Measurements from ENCODE around the gene USP11. TPM values are rescaled to one million over a fixed set of nuclear protein-coding genes. Genes with fewer than 3 reads are reported as not detected.

USP11 gene
- total RNA-seq, 2 donors from 2014 or later: 60.4 to 85.6 TPM

DNA sequence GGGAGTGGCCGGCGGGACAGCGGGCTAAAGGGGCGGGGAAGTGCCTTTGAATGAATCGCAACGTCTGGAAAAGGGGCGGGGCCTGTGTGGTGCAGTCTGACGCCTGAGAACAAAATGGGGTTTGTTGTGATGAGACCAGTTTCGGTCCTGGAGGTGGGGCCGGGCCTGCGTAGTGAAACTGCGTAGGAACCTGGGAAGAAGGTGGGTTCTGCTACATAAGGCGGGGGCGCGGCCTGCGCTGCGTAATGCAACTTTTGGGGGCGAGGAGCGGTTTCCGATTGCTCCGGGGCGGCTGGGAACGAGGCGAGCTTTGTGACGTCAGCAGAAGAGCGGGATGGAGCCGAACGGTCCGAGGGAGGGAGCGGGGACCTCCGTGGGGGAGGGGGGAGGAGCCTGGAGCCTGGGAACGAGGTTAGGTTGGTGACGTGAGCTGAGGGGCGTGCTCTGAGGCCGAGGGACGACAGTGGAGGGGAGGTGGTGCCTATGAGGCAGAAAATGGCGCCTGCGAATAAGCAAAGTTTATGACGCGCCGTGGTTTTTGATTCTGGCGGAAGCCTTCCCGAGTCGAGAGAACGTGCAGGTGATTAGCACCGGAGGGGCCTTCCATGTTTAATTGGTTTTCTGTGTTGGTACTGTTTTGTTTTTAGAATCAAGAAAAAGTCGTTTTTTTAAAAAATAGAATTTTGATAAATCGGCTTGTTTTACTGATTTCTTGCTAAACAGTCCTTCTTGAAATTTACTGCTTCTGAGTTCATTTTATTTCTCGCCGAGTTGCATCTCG lies 714 bp downstream of the USP11 start:
- DNase-seq (peak; percentile 91 to 96), ATAC-seq (replicated peaks in 1 of 2) (peak; percentile 90 to 93)
- H3K27ac Mint-ChIP-seq: peak overlapping the region; percentile 97
- H3K9me3 Mint-ChIP-seq: no peaks in the 10 kb centered on the region
- H3K4me3 Mint-ChIP-seq: peak overlapping the region; percentile 90 to 98
- H3K4me1 Mint-ChIP-seq (ENCODE audit: low read depth): peaks cover 33% of the 10 kb centered on the region
- peaks cover 14% of the 10 kb centered on the region for H3K27me3 Mint-ChIP-seq (ENCODE audit: low read depth)
- H3K36me3 Mint-ChIP-seq (ENCODE audit: insufficient read depth in 2 of 2): peaks cover 4 to 11% of the 10 kb centered on the region in 2 donors

DNA sequence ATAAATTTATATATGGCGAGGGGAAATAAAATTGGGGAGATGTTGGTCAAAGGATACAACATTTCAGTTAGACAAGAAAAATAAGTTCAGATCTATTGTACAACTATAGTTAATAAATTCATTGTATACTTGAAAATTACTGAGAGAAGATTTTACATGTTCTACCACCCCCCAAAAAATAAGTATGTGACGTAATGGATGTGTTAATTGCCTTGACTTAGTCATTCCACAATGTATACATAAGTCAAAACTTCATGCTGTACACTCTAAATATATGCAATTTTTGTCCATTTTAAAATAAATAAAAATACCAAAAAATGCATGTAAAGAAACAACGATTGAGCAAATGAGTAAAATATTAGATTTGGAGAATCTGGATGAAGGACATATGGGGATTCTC lies 1.8 kb downstream of the USP11 start:
- Mint-ChIP-seq H3K4me3 (peak overlapping the region; percentile 90 to 98), H3K4me1 (ENCODE audit: low read depth) (peaks cover 33% of the 10 kb centered on the region), H3K27me3 (ENCODE audit: low read depth) (peaks cover 14% of the 10 kb centered on the region), H3K9me3 (no peaks in the 10 kb centered on the region), H3K36me3 (ENCODE audit: insufficient read depth in 2 of 2) (peaks cover 4 to 7% of the 10 kb centered on the region in 2 donors), H3K27ac (peak overlapping the region; percentile 93)
- ATAC-seq (replicated peaks in 1 of 2): no peak
- no peak for DNase-seq

DNA sequence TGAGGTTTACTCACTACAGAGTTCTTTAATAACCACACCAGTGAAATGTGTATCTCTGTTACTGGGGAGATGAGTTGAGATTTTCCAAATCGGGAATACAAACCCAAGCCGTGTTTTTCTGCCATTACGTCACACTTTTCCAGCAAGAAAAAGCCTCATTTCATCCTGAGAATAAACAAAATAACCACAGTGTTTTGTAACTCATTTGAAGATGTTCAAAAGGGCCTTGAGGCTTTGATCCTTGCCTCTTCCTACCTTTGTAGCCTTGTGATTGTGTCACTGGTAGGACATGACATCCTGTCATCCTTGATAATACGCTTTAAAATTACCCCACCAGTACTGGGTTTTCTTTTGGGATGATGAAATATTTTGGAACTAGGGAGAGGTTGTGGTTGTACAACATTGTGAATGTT lies 2.9 kb downstream of the USP11 start:
- no peak for DNase-seq
- Mint-ChIP-seq H3K9me3 (no peaks in the 10 kb centered on the region), H3K27ac (peak overlapping the region; percentile 16), H3K36me3 (ENCODE audit: insufficient read depth in 2 of 2) (peaks cover 4 to 6% of the 10 kb centered on the region in 2 donors), H3K4me1 (ENCODE audit: low read depth) (peaks cover 33% of the 10 kb centered on the region), H3K27me3 (ENCODE audit: low read depth) (peaks cover 14% of the 10 kb centered on the region), H3K4me3 (peak overlapping the region; percentile 62 to 73)
- ATAC-seq (replicated peaks in 1 of 2): no peak

DNA sequence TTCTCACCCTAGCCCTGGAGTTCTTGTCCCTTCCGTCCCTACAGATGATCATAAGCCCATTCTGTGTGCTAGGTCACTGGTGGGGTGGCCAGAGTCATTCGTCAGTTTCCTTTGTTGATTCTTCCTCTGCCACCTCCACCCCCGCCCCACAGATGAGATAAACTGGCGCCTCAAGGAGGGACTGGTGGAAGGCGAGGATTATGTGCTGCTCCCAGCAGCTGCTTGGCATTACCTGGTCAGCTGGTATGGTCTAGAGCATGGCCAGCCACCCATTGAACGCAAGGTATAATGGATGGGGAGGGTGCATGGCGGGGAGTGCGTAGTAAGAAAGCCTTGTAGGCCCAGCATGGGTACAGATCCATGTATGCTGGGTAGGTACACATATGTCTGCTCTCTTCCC lies 6.4 kb downstream of the USP11 start:
- DNase-seq (no peak), ATAC-seq (replicated peaks in 1 of 2) (no peak)
- Mint-ChIP-seq H3K4me3 (no peak overlapping the region), H3K27ac (no peak overlapping the region), H3K36me3 (ENCODE audit: insufficient read depth in 2 of 2) (peaks cover 4 to 8% of the 10 kb centered on the region in 2 donors), H3K27me3 (ENCODE audit: low read depth) (peaks cover 7% of the 10 kb centered on the region), H3K4me1 (ENCODE audit: low read depth) (peaks cover 22% of the 10 kb centered on the region), H3K9me3 (no peaks in the 10 kb centered on the region)

DNA sequence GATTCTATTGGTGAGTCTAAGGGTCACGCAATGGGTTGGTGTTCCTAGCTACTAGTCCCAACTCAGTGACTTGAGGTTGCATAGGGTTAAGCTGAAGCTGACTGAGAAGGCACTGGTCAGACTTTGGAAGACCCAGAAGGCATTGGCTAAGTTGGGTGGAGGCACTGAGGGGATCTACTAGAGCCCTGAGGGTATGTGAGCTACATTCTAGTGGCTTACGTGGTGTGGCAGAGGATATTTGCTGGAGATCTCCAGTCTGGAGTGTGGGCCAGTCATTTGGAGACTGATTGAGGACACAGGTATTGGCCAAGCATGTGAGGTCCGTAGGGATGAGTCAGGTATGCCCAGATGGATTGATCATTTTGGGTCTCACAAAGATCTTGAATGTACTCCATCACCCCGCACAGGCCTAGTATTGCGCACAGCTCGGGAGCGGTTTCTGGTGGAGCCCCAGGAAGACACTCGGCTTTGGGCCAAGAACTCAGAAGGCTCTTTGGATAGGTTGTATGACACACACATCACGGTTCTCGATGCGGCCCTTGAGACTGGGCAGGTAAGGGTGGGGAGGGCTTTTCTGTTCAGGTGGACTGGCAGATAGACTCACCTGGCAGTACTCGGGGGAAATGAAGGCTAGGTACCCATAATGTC lies 7.2 kb downstream of the USP11 start:
- Mint-ChIP-seq H3K9me3 (no peaks in the 10 kb centered on the region), H3K27ac (no peak overlapping the region), H3K36me3 (ENCODE audit: insufficient read depth in 2 of 2) (peaks cover 5 to 6% of the 10 kb centered on the region in 2 donors), H3K27me3 (ENCODE audit: low read depth) (peaks cover 7% of the 10 kb centered on the region), H3K4me1 (ENCODE audit: low read depth) (peaks cover 14% of the 10 kb centered on the region), H3K4me3 (no peak overlapping the region)
- DNase-seq: no peak
- ATAC-seq (replicated peaks in 1 of 2): peak in 1 of 2 donors; percentile 27

DNA sequence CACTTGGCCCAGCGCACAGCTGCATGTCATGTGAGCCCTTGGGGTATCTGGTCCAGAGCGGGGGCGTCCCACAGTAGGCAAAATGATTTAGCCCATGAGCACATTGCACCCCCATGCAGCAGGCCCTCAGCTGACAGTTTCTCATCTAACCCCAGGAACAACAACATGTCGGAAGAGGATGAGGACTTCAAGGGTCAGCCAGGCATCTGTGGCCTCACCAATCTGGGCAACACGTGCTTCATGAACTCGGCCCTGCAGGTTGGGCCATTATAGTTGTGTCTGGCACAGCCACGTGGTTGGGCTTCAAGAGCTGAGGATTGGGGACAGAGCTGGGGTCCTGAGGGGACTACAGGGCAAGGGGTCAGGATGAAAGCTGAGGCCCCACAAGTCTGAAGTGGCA lies 7.8 kb downstream of the USP11 start:
- peaks cover 2% of the 10 kb centered on the region for H3K27me3 Mint-ChIP-seq (ENCODE audit: low read depth)
- ATAC-seq (replicated peaks in 1 of 2) (no peak), DNase-seq (no peak)
- peaks cover 4 to 6% of the 10 kb centered on the region in 2 donors for H3K36me3 Mint-ChIP-seq (ENCODE audit: insufficient read depth in 2 of 2)
- no peak overlapping the region for H3K27ac Mint-ChIP-seq
- no peaks in the 10 kb centered on the region for H3K9me3 Mint-ChIP-seq
- H3K4me3 Mint-ChIP-seq: no peak overlapping the region
- peaks cover 8% of the 10 kb centered on the region for H3K4me1 Mint-ChIP-seq (ENCODE audit: low read depth)

DNA sequence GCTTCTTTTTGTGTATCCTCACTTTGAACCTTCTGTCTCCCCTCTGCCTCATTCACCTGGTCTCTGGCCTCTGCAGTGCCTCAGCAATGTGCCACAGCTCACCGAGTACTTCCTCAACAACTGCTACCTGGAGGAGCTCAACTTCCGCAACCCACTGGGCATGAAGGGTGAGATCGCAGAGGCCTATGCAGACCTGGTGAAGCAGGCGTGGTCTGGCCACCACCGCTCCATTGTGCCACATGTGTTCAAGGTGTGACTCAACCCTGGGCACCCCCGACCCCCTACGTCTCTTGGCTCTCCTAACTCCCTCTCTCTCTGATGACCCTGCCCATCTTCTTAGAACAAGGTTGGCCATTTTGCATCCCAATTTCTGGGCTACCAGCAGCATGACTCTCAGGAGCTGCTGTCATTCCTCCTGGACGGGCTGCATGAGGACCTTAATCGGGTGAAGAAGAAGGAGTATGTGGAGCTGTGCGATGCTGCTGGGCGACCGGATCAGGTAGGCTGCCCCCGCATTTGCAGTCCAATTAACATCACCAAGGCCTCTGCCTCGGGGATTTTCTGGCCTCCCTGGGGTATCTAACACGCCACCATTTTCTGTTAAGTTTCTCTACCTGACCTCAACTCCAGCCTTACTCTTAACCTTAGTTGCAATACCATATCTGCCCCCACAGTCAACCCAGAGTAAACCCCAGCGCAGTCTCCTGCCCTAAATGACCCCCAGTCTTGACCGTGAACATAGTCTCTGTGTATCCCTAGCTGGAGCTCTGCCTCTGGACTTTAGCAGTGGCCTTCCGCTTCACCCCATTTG lies 8.6 kb downstream of the USP11 start:
- no peak for DNase-seq
- no peak overlapping the region for H3K4me3 Mint-ChIP-seq
- no peak overlapping the region for H3K27ac Mint-ChIP-seq
- peaks cover under 1% of the 10 kb centered on the region for H3K4me1 Mint-ChIP-seq (ENCODE audit: low read depth)
- H3K36me3 Mint-ChIP-seq (ENCODE audit: insufficient read depth in 2 of 2): peaks cover 6 to 8% of the 10 kb centered on the region in 2 donors
- ATAC-seq (replicated peaks in 1 of 2): no peak
- peaks cover 8% of the 10 kb centered on the region for H3K27me3 Mint-ChIP-seq (ENCODE audit: low read depth)
- no peaks in the 10 kb centered on the region for H3K9me3 Mint-ChIP-seq

DNA sequence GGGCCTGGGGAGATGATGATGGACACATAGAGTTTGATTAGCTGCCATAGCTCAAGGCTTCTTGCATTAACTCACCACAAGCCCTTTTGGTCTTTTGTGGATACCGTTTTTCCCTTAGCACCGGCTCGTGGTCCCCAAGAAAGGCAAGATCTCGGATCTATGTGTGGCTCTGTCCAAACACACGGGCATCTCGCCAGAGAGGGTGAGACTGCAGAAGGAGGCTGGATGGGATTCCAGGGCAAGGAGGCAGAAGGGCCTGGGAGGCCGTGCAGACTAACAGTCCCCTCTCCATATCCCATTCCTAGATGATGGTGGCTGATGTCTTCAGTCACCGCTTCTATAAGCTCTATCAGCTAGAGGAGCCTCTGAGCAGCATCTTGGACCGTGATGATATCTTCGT lies 9.5 kb downstream of the USP11 start:
- Mint-ChIP-seq H3K36me3 (ENCODE audit: insufficient read depth in 2 of 2) (peaks cover 6 to 8% of the 10 kb centered on the region in 2 donors), H3K4me1 (ENCODE audit: low read depth) (peaks cover 5% of the 10 kb centered on the region), H3K4me3 (no peak overlapping the region), H3K9me3 (no peaks in the 10 kb centered on the region), H3K27ac (no peak overlapping the region), H3K27me3 (ENCODE audit: low read depth) (peaks cover 10% of the 10 kb centered on the region)
- ATAC-seq (replicated peaks in 1 of 2) (no peak), DNase-seq (no peak)

DNA sequence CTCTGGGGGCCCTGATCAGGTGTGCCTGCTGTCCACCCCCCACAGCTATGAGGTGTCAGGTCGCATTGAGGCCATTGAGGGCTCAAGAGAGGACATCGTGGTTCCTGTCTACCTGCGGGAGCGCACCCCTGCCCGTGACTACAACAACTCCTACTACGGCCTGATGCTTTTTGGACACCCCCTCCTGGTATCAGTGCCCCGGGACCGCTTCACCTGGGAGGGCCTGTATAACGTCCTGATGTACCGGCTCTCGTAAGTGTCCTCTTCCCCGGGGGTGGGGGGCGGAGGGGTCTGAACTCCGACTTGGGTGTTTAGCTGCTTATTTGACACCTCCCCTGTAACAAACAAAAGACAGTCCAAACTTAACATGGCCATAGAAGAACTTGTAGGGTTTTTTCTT lies 10.5 kb downstream of the USP11 start:
- Mint-ChIP-seq H3K27ac (no peak overlapping the region), H3K4me1 (ENCODE audit: low read depth) (peaks cover 15% of the 10 kb centered on the region), H3K9me3 (no peaks in the 10 kb centered on the region), H3K36me3 (ENCODE audit: insufficient read depth in 2 of 2) (peaks cover 10% of the 10 kb centered on the region in 2 donors), H3K4me3 (no peak overlapping the region), H3K27me3 (ENCODE audit: low read depth) (peaks cover 17% of the 10 kb centered on the region)
- ATAC-seq (replicated peaks in 1 of 2): no peak
- no peak for DNase-seq

DNA sequence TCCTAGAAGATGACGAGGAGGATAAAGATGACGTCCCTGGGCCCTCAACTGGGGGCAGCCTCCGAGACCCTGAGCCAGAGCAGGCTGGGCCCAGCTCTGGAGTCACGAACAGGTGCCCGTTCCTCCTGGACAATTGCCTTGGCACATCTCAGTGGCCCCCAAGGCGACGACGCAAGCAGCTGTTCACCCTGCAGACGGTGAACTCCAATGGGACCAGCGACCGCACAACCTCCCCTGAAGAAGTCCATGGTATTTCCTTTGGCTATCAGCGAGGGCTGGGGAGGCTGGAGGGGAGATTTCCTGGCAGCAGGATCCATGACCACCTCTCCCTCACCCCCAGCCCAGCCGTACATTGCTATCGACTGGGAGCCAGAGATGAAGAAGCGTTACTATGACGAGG lies 11.9 kb downstream of the USP11 start:
- H3K4me3 Mint-ChIP-seq: no peak overlapping the region
- peaks cover 26% of the 10 kb centered on the region for H3K4me1 Mint-ChIP-seq (ENCODE audit: low read depth)
- DNase-seq (no peak), ATAC-seq (replicated peaks in 1 of 2) (no peak)
- H3K27ac Mint-ChIP-seq: no peak overlapping the region
- H3K27me3 Mint-ChIP-seq (ENCODE audit: low read depth): peaks cover 17% of the 10 kb centered on the region
- H3K36me3 Mint-ChIP-seq (ENCODE audit: insufficient read depth in 2 of 2): peaks cover 12% of the 10 kb centered on the region in 2 donors
- H3K9me3 Mint-ChIP-seq: no peaks in the 10 kb centered on the region

DNA sequence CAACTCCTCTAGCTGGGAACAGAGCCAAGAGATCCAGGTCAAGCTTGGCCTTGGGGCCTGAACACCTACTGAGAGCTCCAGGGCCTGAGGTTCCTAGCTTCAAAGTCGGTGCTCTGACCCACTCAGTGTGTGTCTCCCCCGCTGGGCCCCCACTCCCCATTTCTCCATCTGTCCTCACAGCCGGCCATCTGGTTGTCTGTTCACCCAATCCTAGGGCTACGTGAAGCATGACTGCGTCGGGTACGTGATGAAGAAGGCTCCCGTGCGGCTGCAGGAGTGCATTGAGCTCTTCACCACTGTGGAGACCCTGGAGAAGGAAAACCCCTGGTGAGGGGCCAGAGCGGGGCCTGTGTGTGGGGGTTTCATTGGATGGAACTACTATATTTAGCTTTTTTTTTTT lies 12.3 kb downstream of the USP11 start:
- Mint-ChIP-seq H3K4me1 (ENCODE audit: low read depth) (peaks cover 30% of the 10 kb centered on the region), H3K27ac (no peak overlapping the region), H3K9me3 (no peaks in the 10 kb centered on the region), H3K36me3 (ENCODE audit: insufficient read depth in 2 of 2) (peaks cover 12% of the 10 kb centered on the region in 2 donors), H3K27me3 (ENCODE audit: low read depth) (peaks cover 17% of the 10 kb centered on the region), H3K4me3 (no peak overlapping the region)
- ATAC-seq (replicated peaks in 1 of 2) (no peak), DNase-seq (no peak)

DNA sequence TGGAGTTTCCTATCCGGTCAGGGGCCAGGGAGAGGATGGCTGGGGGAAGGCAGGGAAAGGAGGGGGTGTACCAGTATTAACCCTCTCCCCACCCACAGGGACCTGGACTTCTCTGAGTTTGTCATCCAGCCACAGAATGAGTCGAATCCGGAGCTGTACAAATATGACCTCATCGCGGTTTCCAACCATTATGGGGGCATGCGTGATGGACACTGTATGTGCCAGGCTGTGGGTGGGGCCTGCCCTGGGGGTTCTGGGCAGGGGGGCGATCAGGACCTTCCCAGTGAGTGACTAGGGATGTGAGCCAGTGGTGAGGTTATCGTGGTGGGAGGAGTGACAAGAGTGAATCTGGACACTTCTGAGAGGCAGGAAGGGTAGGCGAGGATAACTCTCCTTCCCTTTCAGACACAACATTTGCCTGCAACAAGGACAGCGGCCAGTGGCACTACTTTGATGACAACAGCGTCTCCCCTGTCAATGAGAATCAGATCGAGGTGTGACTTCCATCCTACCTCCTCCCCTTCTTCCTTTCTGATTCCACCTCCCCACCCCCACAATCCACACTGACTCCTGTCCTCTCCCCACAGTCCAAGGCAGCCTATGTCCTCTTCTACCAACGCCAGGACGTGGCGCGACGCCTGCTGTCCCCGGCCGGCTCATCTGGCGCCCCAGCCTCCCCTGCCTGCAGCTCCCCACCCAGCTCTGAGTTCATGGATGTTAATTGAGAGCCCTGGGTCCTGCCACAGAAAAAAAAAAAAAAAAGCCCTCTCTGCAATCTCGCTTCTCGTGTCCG lies 14.6 kb downstream of the USP11 start:
- peaks cover 35% of the 10 kb centered on the region for H3K4me1 Mint-ChIP-seq (ENCODE audit: low read depth)
- DNase-seq: peak; percentile 43 to 49
- H3K27me3 Mint-ChIP-seq (ENCODE audit: low read depth): peaks cover 17% of the 10 kb centered on the region
- H3K9me3 Mint-ChIP-seq: no peaks in the 10 kb centered on the region
- peaks cover 6 to 10% of the 10 kb centered on the region in 2 donors for H3K36me3 Mint-ChIP-seq (ENCODE audit: insufficient read depth in 2 of 2)
- H3K4me3 Mint-ChIP-seq: peak overlapping the region in 1 of 2 donors; percentile 17
- no peak overlapping the region for H3K27ac Mint-ChIP-seq
- ATAC-seq (replicated peaks in 1 of 2): peak; percentile 48 to 67
